Measurements from ENCODE around the gene LEP. TPM values are rescaled to one million over a fixed set of nuclear protein-coding genes. Genes with fewer than 3 reads are reported as not detected.

The LEP gene
- total and polyA plus RNA-seq, 9 of the 15 experiments (the other 6 are each of a cell fraction or from before 2014, with no cell fraction given): not detected

- 0 out of 2 replicates have a peak, but pooled peaks have one; percentile 60 for TF ChIP-seq E4F1 (CRISPR knock-in tag; IDR thresholded peaks at IDR 0.05; ENCODE audit: borderline replicate concordance)
- TF ChIP-seq NONO (IDR thresholded peaks at IDR 0.05; ENCODE audit: low read depth in 2 of 2, low read length in 1 of 2): no peak
- TF ChIP-seq XRCC3 (IDR thresholded peaks at IDR 0.05): no peak
- TF ChIP-seq ZNF76 (CRISPR knock-in tag; IDR thresholded peaks at IDR 0.05; ENCODE audit: borderline replicate concordance): peak; percentile 96
- TF ChIP-seq MTA1 (IDR thresholded peaks at IDR 0.05; ENCODE audit: borderline replicate concordance): no peak
- TF ChIP-seq LEF1 (IDR thresholded peaks at IDR 0.05): peak; percentile 42; the same call in 1 of the 2 replicates
- no peak for TF ChIP-seq ZFP30 (CRISPR knock-in tag; IDR thresholded peaks at IDR 0.05; ENCODE audit: borderline replicate concordance)
- TF ChIP-seq, protein P1, sequence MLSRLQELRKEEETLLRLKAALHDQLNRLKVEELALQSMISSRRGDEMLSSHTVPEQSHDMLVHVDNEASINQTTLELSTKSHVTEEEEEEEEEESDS (CRISPR knock-in tag; IDR thresholded peaks at IDR 0.05): no peak
- TF ChIP-seq FOXK2 (conservative IDR thresholded peaks at IDR 0.05 in 1 of 2, IDR thresholded peaks at IDR 0.05 in 1 of 2; ENCODE audit: low read depth in 2 of 2): peak; percentile 97 to 99
- TF ChIP-seq HNRNPK (IDR thresholded peaks at IDR 0.05; ENCODE audit: low read depth, low read length, poor library complexity, severe bottlenecking): no peak
- TF ChIP-seq ZNF175 (CRISPR knock-in tag; IDR thresholded peaks at IDR 0.05; ENCODE audit: low read depth): peak; percentile 99
- TF ChIP-seq ZNF436 (CRISPR knock-in tag; IDR thresholded peaks at IDR 0.05): no peak
- no peak for TF ChIP-seq BRF1 (IDR thresholded peaks at IDR 0.05; ENCODE audit: borderline replicate concordance, extremely low read depth, insufficient read length)
- no peak for TF ChIP-seq ZC3H4 (CRISPR knock-in tag; IDR thresholded peaks at IDR 0.05; ENCODE audit: borderline replicate concordance)
- no peak for TF ChIP-seq SNRNP70 (optimal IDR thresholded peaks at IDR 0.05; ENCODE audit: low read depth, low read length)
- no peak for TF ChIP-seq RAD21 (CRISPR knock-in tag; conservative IDR thresholded peaks at IDR 0.05 in 1 of 2, IDR thresholded peaks at IDR 0.05 in 1 of 2)
- TF ChIP-seq KLF6 (CRISPR knock-in tag; IDR thresholded peaks at IDR 0.05; ENCODE audit: borderline replicate concordance): peak; percentile 98
- no peak for TF ChIP-seq SMAD2 (IDR thresholded peaks at IDR 0.05; ENCODE audit: low read depth, low read length)
- TF ChIP-seq ZNF699 (CRISPR knock-in tag; IDR thresholded peaks at IDR 0.05; ENCODE audit: insufficient replicate concordance): no peak
- no peak for TF ChIP-seq MBD2 (IDR thresholded peaks at IDR 0.05; ENCODE audit: borderline replicate concordance, low read depth)
- no peak for TF ChIP-seq KAT7 (CRISPR knock-in tag; IDR thresholded peaks at IDR 0.05; ENCODE audit: borderline replicate concordance)
- peak; percentile 96 for TF ChIP-seq ZNF583 (CRISPR knock-in tag; IDR thresholded peaks at IDR 0.05)
- no peak for TF ChIP-seq MCM5 (IDR thresholded peaks at IDR 0.05; ENCODE audit: low read depth)
Measured at GRCh38 chr7:128236924-128237586, 4.0 kb upstream of the LEP start (continued).
